ENCODE data around the gene EPB41L4A.

Gene EPB41L4A

DNA sequence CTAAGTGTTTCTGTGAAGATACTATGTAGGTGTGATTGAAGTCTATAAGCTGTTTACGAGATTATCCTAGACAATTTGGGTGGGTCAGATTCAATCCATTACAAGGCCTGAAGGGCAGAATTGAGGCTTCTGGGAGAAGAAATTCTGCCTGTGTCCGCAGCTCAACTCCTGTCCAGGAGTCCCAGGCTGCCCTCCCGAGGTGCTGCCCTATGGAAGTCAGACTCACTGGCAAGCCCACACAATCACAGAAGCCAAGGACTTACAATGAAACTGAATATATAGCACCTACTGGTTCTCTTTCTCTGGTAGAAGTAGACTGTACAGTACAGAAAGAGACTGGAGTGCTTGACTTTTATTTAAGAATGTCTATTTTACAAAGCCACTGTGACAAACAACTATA lies 74.5 kb downstream of the EPB41L4A start:
- Histone ChIP-seq H3K4me1 (ENCODE audit: control insufficient read depth, insufficient read depth, low read length) (0 out of 2 replicates have a peak, but pooled peaks cover 1% of the 10 kb centered on the region), H3K36me3 (ENCODE audit: control insufficient read depth, insufficient read depth, low read length) (no peaks in the 10 kb centered on the region), H3K27me3 (ENCODE audit: control insufficient read depth, insufficient read depth, low read length) (no peaks in the 10 kb centered on the region), H3K4me3 (ENCODE audit: low read length) (no peak overlapping the region), H3K9me3 (ENCODE audit: control insufficient read depth, insufficient read depth, low read length) (no peaks in the 10 kb centered on the region), H3K27ac (ENCODE audit: low read length) (no peak overlapping the region)
- no peak for DNase-seq (ENCODE audit: low read depth, low spot score)
- no CpG with 5 or more reads among the region's 3 CpGs for WGBS (ENCODE audit: insufficient coverage, insufficient read length)

DNA sequence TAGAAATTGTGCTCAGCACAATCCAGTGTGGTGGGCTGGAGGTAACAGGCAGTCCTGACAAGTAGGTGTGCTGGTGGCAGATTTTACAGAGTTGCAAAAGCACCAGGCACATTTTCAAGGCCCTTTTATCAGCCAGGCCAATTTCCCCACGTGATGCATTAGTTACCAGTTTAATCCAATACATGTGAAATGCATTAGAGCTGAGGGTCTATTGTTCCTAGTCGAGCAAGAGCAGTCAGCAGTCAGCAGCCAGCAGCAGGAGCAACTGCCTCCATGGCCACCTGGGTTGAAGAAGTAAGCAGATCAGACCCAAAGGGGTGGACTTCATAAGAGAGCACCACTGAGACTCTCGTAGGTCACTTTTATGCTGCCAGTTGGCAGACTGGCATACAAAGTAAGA lies 76.7 kb downstream of the EPB41L4A start:
- Histone ChIP-seq H3K36me3 (ENCODE audit: control insufficient read depth, insufficient read depth, low read length) (no peaks in the 10 kb centered on the region), H3K27me3 (ENCODE audit: control insufficient read depth, insufficient read depth, low read length) (no peaks in the 10 kb centered on the region), H3K4me3 (ENCODE audit: low read length) (no peak overlapping the region), H3K27ac (ENCODE audit: low read length) (no peak overlapping the region), H3K9me3 (ENCODE audit: control insufficient read depth, insufficient read depth, low read length) (no peaks in the 10 kb centered on the region), H3K4me1 (ENCODE audit: control insufficient read depth, insufficient read depth, low read length) (peaks cover 3% of the 10 kb centered on the region; the same call in 1 of the 2 replicates)
- WGBS (ENCODE audit: insufficient coverage, insufficient read length) = no CpG with 5 or more reads among the region's 3 CpGs
- no peak for DNase-seq (ENCODE audit: low read depth, low spot score)

DNA sequence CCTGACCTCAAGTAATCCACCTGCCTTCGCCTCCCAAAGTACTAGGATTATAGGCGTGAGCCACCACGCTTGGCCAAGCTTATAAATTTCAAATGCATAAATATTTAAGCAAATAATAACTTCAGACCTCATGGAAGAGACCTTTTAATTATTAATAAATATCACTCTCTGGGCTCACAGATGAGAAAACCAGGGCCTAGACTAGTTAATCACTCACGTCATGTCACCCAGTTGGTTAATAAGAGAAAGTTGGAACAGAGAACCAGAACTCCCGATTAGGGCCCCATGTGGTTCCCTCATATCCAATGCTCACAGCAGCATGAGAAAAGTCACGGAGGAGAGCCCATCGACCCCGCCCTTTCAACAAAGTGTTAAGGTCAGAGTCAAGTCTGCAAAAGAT lies 79.3 kb downstream of the EPB41L4A start:
- DNase-seq (ENCODE audit: low read depth, low spot score) = no peak
- Histone ChIP-seq H3K4me1 (ENCODE audit: control insufficient read depth, insufficient read depth, low read length) (peaks cover 3% of the 10 kb centered on the region; the same call in 1 of the 2 replicates), H3K27ac (ENCODE audit: low read length) (no peak overlapping the region), H3K27me3 (ENCODE audit: control insufficient read depth, insufficient read depth, low read length) (no peaks in the 10 kb centered on the region), H3K36me3 (ENCODE audit: control insufficient read depth, insufficient read depth, low read length) (no peaks in the 10 kb centered on the region), H3K9me3 (ENCODE audit: control insufficient read depth, insufficient read depth, low read length) (no peaks in the 10 kb centered on the region), H3K4me3 (ENCODE audit: low read length) (no peak overlapping the region)
- no CpG with 5 or more reads among the region's 8 CpGs for WGBS (ENCODE audit: insufficient coverage, insufficient read length)

DNA sequence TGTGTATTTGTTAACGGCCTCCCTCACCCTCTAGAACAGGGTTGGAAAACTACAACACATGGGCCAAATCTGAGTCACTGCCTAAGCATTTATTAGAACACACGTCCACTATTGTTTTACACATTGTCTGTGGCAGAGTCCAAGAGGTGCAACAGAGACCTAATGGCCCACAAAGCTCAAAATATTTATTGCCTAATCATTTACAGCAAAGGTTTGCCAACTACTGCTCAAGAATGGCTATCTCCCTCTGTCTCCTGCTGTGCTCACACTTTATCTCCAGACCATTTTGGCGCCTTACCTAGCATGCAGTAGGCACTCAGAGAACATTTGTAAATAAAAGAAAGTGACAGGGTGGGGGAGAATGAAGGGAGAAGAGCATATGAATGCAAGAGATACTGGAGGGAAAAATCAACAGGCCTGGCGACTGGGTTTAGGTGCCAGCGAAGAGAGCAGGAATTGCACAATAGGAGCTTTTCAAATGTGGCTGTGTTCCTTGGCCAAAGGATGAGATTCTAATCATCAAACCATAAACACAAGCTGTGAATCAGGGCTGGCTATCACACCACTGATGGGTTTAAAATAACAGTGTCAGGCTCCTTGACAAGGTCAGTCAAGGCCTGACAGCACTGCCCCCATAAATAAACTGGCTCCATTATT lies 80.3 kb downstream of the EPB41L4A start:
- Histone ChIP-seq H3K9me3 (ENCODE audit: control insufficient read depth, insufficient read depth, low read length) (no peaks in the 10 kb centered on the region), H3K27me3 (ENCODE audit: control insufficient read depth, insufficient read depth, low read length) (no peaks in the 10 kb centered on the region), H3K4me1 (ENCODE audit: control insufficient read depth, insufficient read depth, low read length) (peaks cover 3% of the 10 kb centered on the region; the same call in 1 of the 2 replicates), H3K36me3 (ENCODE audit: control insufficient read depth, insufficient read depth, low read length) (no peaks in the 10 kb centered on the region), H3K4me3 (ENCODE audit: low read length) (no peak overlapping the region), H3K27ac (ENCODE audit: low read length) (no peak overlapping the region)
- no CpG with 5 or more reads among the region's 5 CpGs for WGBS (ENCODE audit: insufficient coverage, insufficient read length)
- DNase-seq (ENCODE audit: low read depth, low spot score) = no peak

DNA sequence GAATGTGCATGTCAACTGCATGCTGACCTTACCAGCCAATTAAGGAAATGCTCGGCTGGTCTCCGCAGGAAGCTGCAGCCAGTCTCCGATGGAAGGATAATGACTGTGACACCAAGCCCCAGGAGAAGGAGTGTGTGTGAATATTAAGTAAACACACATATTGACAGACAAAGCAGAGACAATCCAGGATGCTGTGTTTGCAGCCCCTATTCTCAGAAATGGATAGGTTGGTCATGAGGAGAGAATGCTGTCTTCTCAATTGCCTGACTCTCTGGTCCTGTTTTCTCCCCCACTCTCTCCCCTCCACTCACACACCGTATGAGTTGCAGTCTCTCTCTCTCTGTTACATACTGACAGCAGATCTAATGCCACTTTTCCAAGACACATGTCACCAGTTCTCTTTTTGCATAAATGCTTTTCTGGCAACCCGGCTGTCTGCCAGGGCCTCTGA lies 85.7 kb downstream of the EPB41L4A start:
- H3K27me3 ChIP-seq (ENCODE audit: control insufficient read depth, insufficient read depth, low read length) = no peaks in the 10 kb centered on the region
- H3K36me3 ChIP-seq (ENCODE audit: control insufficient read depth, insufficient read depth, low read length) = no peaks in the 10 kb centered on the region
- H3K4me3 ChIP-seq (ENCODE audit: low read length) = no peak overlapping the region
- DNase-seq (ENCODE audit: low read depth, low spot score) = no peak
- no peaks in the 10 kb centered on the region for H3K9me3 ChIP-seq (ENCODE audit: control insufficient read depth, insufficient read depth, low read length)
- no peak overlapping the region for H3K27ac ChIP-seq (ENCODE audit: low read length)
- no CpG with 5 or more reads among the region's 5 CpGs for WGBS (ENCODE audit: insufficient coverage, insufficient read length)
- peaks cover 5% of the 10 kb centered on the region; the same call in 1 of the 2 replicates for H3K4me1 ChIP-seq (ENCODE audit: control insufficient read depth, insufficient read depth, low read length)

DNA sequence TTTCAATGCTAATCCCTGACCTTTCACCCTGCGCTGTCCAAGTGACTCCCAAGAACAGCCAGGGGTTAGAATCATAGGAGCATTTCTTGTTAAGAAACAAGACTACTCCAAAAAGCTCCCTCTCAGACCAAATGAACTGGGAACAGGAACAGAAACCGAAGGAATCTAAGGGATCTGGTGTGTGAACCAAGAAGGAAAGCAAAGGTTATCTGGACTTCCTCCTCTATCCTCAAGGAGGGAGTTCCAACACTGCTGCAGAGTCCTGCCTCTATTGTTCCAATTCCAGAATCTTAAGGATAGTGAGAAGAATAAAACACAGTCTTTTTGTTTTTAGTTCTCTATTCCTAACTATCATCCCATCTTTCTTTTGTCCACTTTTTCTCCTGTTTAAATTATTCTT lies 87.2 kb downstream of the EPB41L4A start:
- DNase-seq (ENCODE audit: low read depth, low spot score) = no peak
- WGBS (ENCODE audit: insufficient coverage, insufficient read length) = no CpG with 5 or more reads among the region's 2 CpGs
- no peaks in the 10 kb centered on the region for H3K9me3 ChIP-seq (ENCODE audit: control insufficient read depth, insufficient read depth, low read length)
- H3K4me3 ChIP-seq (ENCODE audit: low read length) = no peak overlapping the region
- no peak overlapping the region for H3K27ac ChIP-seq (ENCODE audit: low read length)
- H3K27me3 ChIP-seq (ENCODE audit: control insufficient read depth, insufficient read depth, low read length) = no peaks in the 10 kb centered on the region
- no peaks in the 10 kb centered on the region for H3K36me3 ChIP-seq (ENCODE audit: control insufficient read depth, insufficient read depth, low read length)
- peaks cover 4% of the 10 kb centered on the region; the same call in 1 of the 2 replicates for H3K4me1 ChIP-seq (ENCODE audit: control insufficient read depth, insufficient read depth, low read length)

DNA sequence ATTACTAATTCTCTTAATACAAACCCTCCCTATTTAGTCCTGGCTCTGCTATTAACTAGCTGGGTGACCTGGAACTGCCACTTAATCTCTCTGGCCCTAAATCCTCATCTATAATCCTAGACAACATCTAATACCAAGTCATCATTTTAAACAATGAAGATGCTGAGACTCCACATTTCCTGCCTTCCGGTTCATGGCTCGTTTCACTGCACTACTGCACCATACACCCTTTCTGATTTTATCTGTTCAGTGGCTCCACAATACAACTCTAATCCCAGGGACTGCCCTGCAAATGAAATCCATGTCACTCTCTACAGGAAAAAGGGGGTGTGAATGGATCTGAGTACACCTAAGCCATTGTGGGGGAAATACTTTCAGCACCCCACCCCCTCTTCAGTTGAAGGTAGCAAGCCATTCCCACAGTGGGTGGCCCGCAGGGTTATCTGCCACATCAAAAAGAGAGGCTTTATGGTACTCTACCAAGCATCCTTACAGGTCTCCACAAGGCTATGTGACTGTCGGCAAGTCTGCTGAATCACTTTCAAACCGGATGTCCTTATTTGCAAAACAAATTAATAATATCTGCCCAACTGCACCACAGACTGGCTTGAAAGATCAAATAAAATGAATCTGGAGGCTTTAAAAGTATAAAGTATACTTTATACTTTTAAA lies 89.5 kb downstream of the EPB41L4A start:
- Histone ChIP-seq H3K4me1 (ENCODE audit: control insufficient read depth, insufficient read depth, low read length) (peaks cover 4% of the 10 kb centered on the region; the same call in 1 of the 2 replicates), H3K4me3 (ENCODE audit: low read length) (no peak overlapping the region), H3K36me3 (ENCODE audit: control insufficient read depth, insufficient read depth, low read length) (no peaks in the 10 kb centered on the region), H3K27me3 (ENCODE audit: control insufficient read depth, insufficient read depth, low read length) (no peaks in the 10 kb centered on the region), H3K9me3 (ENCODE audit: control insufficient read depth, insufficient read depth, low read length) (no peaks in the 10 kb centered on the region), H3K27ac (ENCODE audit: low read length) (no peak overlapping the region)
- no CpG with 5 or more reads among the region's 5 CpGs for WGBS (ENCODE audit: insufficient coverage, insufficient read length)
- no peak for DNase-seq (ENCODE audit: low read depth, low spot score)

DNA sequence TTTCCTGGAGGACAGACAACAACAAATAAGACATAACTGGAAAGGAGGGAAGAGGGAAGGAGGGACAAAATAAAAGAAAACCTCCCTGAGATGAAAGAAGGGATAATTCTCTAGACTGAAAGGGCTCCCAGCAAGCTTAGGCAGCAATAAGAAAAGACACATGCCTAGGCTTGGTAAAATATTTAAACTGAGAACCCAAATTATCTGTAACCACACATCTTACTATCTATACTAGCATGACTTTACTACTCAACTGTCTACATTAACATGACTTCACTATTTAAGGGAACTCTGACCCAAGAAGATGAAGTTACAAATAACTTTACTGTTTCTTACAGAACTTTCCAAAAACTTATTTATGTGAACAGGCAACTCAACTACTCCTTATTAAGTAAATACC lies 95.9 kb downstream of the EPB41L4A start:
- H3K27ac ChIP-seq (ENCODE audit: low read length) = no peak overlapping the region
- no peak for DNase-seq (ENCODE audit: low read depth, low spot score)
- H3K9me3 ChIP-seq (ENCODE audit: control insufficient read depth, insufficient read depth, low read length) = no peaks in the 10 kb centered on the region
- H3K27me3 ChIP-seq (ENCODE audit: control insufficient read depth, insufficient read depth, low read length) = no peaks in the 10 kb centered on the region
- H3K36me3 ChIP-seq (ENCODE audit: control insufficient read depth, insufficient read depth, low read length) = no peaks in the 10 kb centered on the region
- H3K4me1 ChIP-seq (ENCODE audit: control insufficient read depth, insufficient read depth, low read length) = no peaks in the 10 kb centered on the region; the same call in 1 of the 2 replicates
- no peak overlapping the region for H3K4me3 ChIP-seq (ENCODE audit: low read length)

DNA sequence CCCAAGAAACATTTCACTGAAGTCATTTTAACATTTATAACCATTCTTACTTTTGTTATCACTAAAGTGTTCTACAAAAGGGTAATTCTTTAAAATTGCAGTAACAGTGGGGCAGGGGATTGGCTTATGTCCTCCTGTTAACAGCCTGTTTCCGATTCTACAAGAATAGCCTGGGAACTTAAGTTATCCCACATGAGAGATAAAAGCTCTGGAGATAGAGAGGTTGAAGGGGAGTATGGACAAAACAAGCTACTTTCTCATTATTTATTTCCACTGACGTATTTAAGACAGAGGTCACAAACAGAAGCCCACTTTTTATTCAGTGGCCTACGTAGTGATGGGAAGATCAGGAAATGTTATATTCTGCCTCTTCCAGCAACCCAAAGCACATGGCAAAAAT lies 98.7 kb downstream of the EPB41L4A start:
- Histone ChIP-seq H3K4me1 (ENCODE audit: control insufficient read depth, insufficient read depth, low read length) (no peaks in the 10 kb centered on the region; the same call in 1 of the 2 replicates), H3K36me3 (ENCODE audit: control insufficient read depth, insufficient read depth, low read length) (no peaks in the 10 kb centered on the region), H3K4me3 (ENCODE audit: low read length) (no peak overlapping the region), H3K27ac (ENCODE audit: low read length) (no peak overlapping the region), H3K9me3 (ENCODE audit: control insufficient read depth, insufficient read depth, low read length) (no peaks in the 10 kb centered on the region), H3K27me3 (ENCODE audit: control insufficient read depth, insufficient read depth, low read length) (no peaks in the 10 kb centered on the region)
- DNase-seq (ENCODE audit: low read depth, low spot score) = no peak
- WGBS (ENCODE audit: insufficient coverage, insufficient read length) = no CpG with 5 or more reads among the region's 3 CpGs

DNA sequence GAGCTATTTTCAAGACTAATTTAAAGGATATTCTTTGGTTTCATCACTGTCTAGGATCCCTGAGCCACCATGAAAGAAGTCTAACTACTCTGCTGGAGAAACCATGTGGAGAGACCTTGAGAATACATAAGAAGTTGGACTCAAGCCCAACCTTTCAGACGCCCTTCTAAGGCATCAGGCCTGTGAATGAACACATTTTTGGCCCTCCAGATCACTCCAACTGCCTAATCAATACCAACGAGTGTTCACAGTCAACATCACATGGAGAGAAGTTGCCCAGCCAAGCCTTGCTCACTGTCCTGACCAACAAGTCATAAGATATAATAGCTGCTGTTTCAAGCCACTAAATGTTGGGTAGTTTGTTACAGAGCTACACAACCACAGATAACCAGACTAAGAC lies 100.7 kb downstream of the EPB41L4A start:
- Histone ChIP-seq H3K4me3 (ENCODE audit: low read length) (no peak overlapping the region), H3K9me3 (ENCODE audit: control insufficient read depth, insufficient read depth, low read length) (no peaks in the 10 kb centered on the region), H3K27me3 (ENCODE audit: control insufficient read depth, insufficient read depth, low read length) (no peaks in the 10 kb centered on the region), H3K4me1 (ENCODE audit: control insufficient read depth, insufficient read depth, low read length) (no peaks in the 10 kb centered on the region; the same call in 1 of the 2 replicates), H3K27ac (ENCODE audit: low read length) (no peak overlapping the region), H3K36me3 (ENCODE audit: control insufficient read depth, insufficient read depth, low read length) (no peaks in the 10 kb centered on the region)
- DNase-seq (ENCODE audit: low read depth, low spot score) = no peak
- WGBS (ENCODE audit: insufficient coverage, insufficient read length) = no CpG with 5 or more reads among the region's 2 CpGs

Data from iPS DF 6.9 (cell line).